SH-SY5Y (cell line): ENCODE data around the gene PNKP.

Experiments
- GATA2 ChIP-seq: IDR thresholded peaks from 2 replicates; pipeline ENCODE4 v1.6.1; 2011; ENCODE audit warnings: mild to moderate bottlenecking, low read depth, low read length
- GATA3 ChIP-seq: IDR thresholded peaks from 2 replicates; pipeline ENCODE4 v1.6.1; 2011; ENCODE audit warnings: low read depth, mild to moderate bottlenecking, low read length, moderate library complexity

GRCh38 chr19:49824662-49825061 is 42.7 kb downstream of the PNKP start:
- TF ChIP-seq GATA2 (no peak), GATA3 (no peak)
